Mesenchymal stem cell (in vitro differentiated cells and primary cell): ENCODE measurements around the gene LRRC39.

ENCODE experiments used
- DNase-seq: peaks from one replicate; pipeline ENCODE4 v3.0.0-alpha.2; 2013
- H2AFZ ChIP-seq: one replicate; pipeline ENCODE4 v1.6.1; 2013; ENCODE audit warnings: low read depth, mild to moderate bottlenecking, control low read depth, inconsistent platforms, low read length, moderate library complexity
- H2AK5ac ChIP-seq: 2 replicates; pipeline ENCODE4 v1.6.1; 2013; ENCODE audit warnings: low read length, moderate library complexity, mild to moderate bottlenecking, inconsistent platforms; ENCODE audit not compliant: severe bottlenecking
- H2BK120ac ChIP-seq: one replicate; pipeline ENCODE4 v1.6.1; 2013; ENCODE audit warnings: low read depth, mild to moderate bottlenecking, inconsistent platforms, low read length, moderate library complexity
- H2BK12ac ChIP-seq, 2 experiments: one replicate each; pipeline ENCODE4 v1.6.1; 2013; ENCODE audit warnings: inconsistent platforms in 2 of 2, low read length in 2 of 2, mild to moderate bottlenecking in 2 of 2, moderate library complexity in 2 of 2, control low read depth in 1 of 2
- H2BK15ac ChIP-seq: one replicate; pipeline ENCODE4 v1.6.1; 2013; ENCODE audit warnings: mild to moderate bottlenecking, low read depth, inconsistent platforms; ENCODE audit not compliant: poor library complexity, severe bottlenecking
- H2BK5ac ChIP-seq: 2 replicates; pipeline ENCODE4 v1.6.1; 2013; ENCODE audit warnings: low read depth, mild to moderate bottlenecking, low read length, control low read depth, inconsistent platforms; ENCODE audit not compliant: poor library complexity, severe bottlenecking
- H3K14ac ChIP-seq, 2 experiments: one replicate each; pipeline ENCODE4 v1.6.1; 2013; ENCODE audit warnings: inconsistent platforms in 2 of 2, low read length in 2 of 2, control low read depth in 1 of 2, mild to moderate bottlenecking in 1 of 2, moderate library complexity in 1 of 2
- H3K18ac ChIP-seq, 2 experiments: one replicate each; pipeline ENCODE4 v1.6.1; 2013; ENCODE audit warnings: inconsistent platforms in 2 of 2, low read length in 2 of 2, control low read depth in 1 of 2, low read depth in 1 of 2, mild to moderate bottlenecking in 1 of 2
- H3K23ac ChIP-seq, 2 experiments: one replicate each; pipeline ENCODE4 v1.6.1; 2013; ENCODE audit warnings: inconsistent platforms in 2 of 2, low read length in 2 of 2, mild to moderate bottlenecking in 2 of 2, moderate library complexity in 2 of 2, control low read depth in 1 of 2
- H3K27ac ChIP-seq: 2 replicates; pipeline ENCODE4 v1.5.1; 2013; ENCODE audit warnings: mild to moderate bottlenecking, moderate library complexity, low read length, control low read depth, inconsistent platforms; ENCODE audit not compliant: poor library complexity, severe bottlenecking
- H3K27me3 ChIP-seq, 2 experiments: 2 replicates each; pipeline versions ENCODE4 v1.6.1 to v1.7.0; 2013; ENCODE audit warnings: low read length in 2 of 2, mild to moderate bottlenecking in 2 of 2, moderate library complexity in 2 of 2, control low read depth in 1 of 2, inconsistent platforms in 1 of 2; ENCODE audit not compliant: control insufficient read depth in 1 of 2, insufficient read depth in 1 of 2
- H3K36me3 ChIP-seq, 2 experiments: 2 replicates each; pipeline versions ENCODE4 v1.6.1 to v1.7.0; 2013; ENCODE audit warnings: low read length in 2 of 2, control low read depth in 1 of 2, inconsistent platforms in 1 of 2, low read depth in 1 of 2, mild to moderate bottlenecking in 1 of 2; ENCODE audit not compliant: insufficient read depth in 2 of 2, control insufficient read depth in 1 of 2
- H3K4ac ChIP-seq, 2 experiments: one replicate each; pipeline ENCODE4 v1.6.1; 2013; ENCODE audit warnings: inconsistent platforms in 2 of 2, low read length in 2 of 2, mild to moderate bottlenecking in 2 of 2, moderate library complexity in 2 of 2, control low read depth in 1 of 2, low read depth in 1 of 2
- H3K4me1 ChIP-seq: 2 replicates; pipeline ENCODE4 v1.6.1; 2013; ENCODE audit warnings: low read depth, low read length, control low read depth; ENCODE audit not compliant: control insufficient read depth, insufficient read depth
- H3K4me2 ChIP-seq: 2 replicates; pipeline ENCODE4 v1.6.1; 2013; ENCODE audit warnings: low read length, mild to moderate bottlenecking, inconsistent platforms; ENCODE audit not compliant: poor library complexity, severe bottlenecking
- H3K4me3 ChIP-seq, 2 experiments: 2 replicates each; pipeline versions ENCODE4 v1.5.1 to v1.7.0; 2013; ENCODE audit warnings: low read length in 2 of 2, mild to moderate bottlenecking in 2 of 2, control low read depth in 1 of 2, low read depth in 1 of 2; ENCODE audit not compliant: insufficient read depth in 1 of 2
- H3K79me1 ChIP-seq: replicated peaks from 2 replicates; pipeline ENCODE4 v1.6.1; 2013; ENCODE audit warnings: mild to moderate bottlenecking, control low read depth, low read length, inconsistent platforms; ENCODE audit not compliant: poor library complexity, severe bottlenecking
- H3K9ac ChIP-seq: 2 replicates; pipeline ENCODE4 v1.7.0; 2013; ENCODE audit warnings: mild to moderate bottlenecking, low read length, moderate library complexity
- H3K9me3 ChIP-seq: 2 replicates; pipeline ENCODE4 v1.7.0; 2013; ENCODE audit warnings: mild to moderate bottlenecking, low read length; ENCODE audit not compliant: control insufficient read depth
- H4K8ac ChIP-seq: one replicate; pipeline ENCODE4 v1.6.1; 2013; ENCODE audit warnings: inconsistent platforms, mild to moderate bottlenecking, low read length, moderate library complexity
- H4K91ac ChIP-seq: one replicate; pipeline ENCODE4 v1.6.1; 2013; ENCODE audit warnings: mild to moderate bottlenecking, low read length, inconsistent platforms
- WGBS: methylation state at CpG from one replicate; pipeline ENCODE4 v1.1.7; 2013; ENCODE audit warnings: mixed read lengths; 5-methylcytosine and 5-hydroxymethylcytosine counted together

LRRC39 gene

DNA sequence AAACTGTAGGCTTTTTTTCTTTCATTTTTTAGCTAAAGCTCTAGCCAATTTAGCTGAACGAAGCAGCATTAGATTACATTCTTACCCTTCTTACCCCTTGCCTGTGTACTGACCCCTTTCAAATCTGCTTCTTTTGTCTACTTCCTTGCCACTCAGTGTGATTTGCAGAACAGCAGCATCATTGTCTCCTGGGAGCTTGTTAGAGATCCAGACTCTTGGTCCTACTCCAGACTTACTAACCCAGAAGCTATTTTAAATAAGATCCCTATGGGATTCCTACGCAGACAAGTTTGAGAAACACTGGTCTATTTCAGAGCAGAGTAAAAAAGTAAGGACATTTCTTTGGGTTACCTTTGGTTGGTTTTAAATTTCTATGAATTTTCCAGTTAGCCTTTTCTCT, 13.8 kb downstream of the LRRC39 start:
- Histone ChIP-seq H3K14ac (no peak overlapping the region), H3K4me2 (no peak overlapping the region), H2BK15ac (no peak overlapping the region), H2BK5ac (no peak overlapping the region), H3K4me3 (no peak overlapping the region), H3K4me1 (peaks cover 2% of the 10 kb centered on the region), H4K91ac (no peak overlapping the region), H3K18ac (no peak overlapping the region), H3K9me3 (no peaks in the 10 kb centered on the region), H2AFZ (no peak overlapping the region), H3K79me1 (no peaks in the 10 kb centered on the region), H3K4ac (no peak overlapping the region), H3K23ac (no peak overlapping the region), H2AK5ac (no peak overlapping the region), H3K9ac (peak overlapping the region; percentile 53), H3K36me3 (no peaks in the 10 kb centered on the region), H2BK120ac (no peak overlapping the region), H2BK12ac (no peak overlapping the region), H3K27ac (no peak overlapping the region), H4K8ac (no peak overlapping the region), H3K27me3 (no peaks in the 10 kb centered on the region)
- DNase-seq, result peak; percentile 6
- WGBS, result 56% methylated on average over 2 of the region's 2 CpGs

DNA sequence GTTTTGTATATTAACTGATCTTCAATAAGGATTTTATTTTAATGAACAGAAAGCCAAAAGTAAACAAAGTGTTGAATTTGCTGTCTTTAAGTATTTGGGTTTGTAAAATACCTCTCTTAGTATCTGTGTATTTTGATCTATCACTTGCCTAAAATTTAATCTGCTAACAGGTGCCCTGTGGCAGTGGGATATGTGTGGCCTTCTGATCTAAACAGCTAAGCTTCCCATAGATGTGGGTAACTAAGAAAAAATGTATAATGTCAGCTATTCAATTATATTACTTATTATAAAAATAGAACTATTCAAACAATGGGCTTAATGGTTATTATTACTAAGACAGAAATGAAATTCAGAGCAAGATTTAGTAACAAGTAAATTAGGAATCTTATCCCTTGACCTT, 15.2 kb downstream of the LRRC39 start:
- H2BK15ac ChIP-seq, result no peak overlapping the region
- no peak overlapping the region for H3K9ac ChIP-seq
- no peak overlapping the region for H3K4me3 ChIP-seq
- H2AK5ac ChIP-seq, result no peak overlapping the region
- H3K27ac ChIP-seq, result no peak overlapping the region
- H2AFZ ChIP-seq, result no peak overlapping the region
- no peak overlapping the region for H4K8ac ChIP-seq
- no peak overlapping the region for H2BK120ac ChIP-seq
- no peaks in the 10 kb centered on the region for H3K27me3 ChIP-seq
- H2BK5ac ChIP-seq, result no peak overlapping the region
- H3K9me3 ChIP-seq, result no peaks in the 10 kb centered on the region
- H3K4me2 ChIP-seq, result no peak overlapping the region
- H3K23ac ChIP-seq, result no peak overlapping the region
- no peak for DNase-seq
- no peak overlapping the region for H3K4ac ChIP-seq
- no peaks in the 10 kb centered on the region for H3K36me3 ChIP-seq
- no peak overlapping the region for H3K18ac ChIP-seq
- no peak overlapping the region for H2BK12ac ChIP-seq
- no peak overlapping the region for H4K91ac ChIP-seq
- no peak overlapping the region for H3K14ac ChIP-seq
- no peaks in the 10 kb centered on the region for H3K79me1 ChIP-seq
- H3K4me1 ChIP-seq, result peaks cover 2% of the 10 kb centered on the region

DNA sequence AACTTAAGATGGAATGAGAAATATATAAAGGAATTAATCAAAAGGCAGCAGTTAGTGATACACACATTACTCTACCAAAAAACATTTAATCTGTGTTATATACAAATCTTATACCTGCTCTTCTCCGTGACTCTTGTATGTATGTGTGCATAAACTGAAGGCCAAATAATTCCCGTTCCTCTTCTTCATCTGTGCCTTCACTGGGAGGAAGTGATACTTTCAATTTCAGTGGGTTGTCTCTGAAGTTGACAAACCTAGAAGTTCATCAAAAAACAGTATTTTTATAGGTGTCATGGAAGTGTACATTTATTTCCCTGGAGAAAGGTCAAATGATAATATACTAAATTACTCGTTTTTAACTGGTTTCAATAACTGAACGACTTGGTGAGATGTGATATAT, 25.8 kb downstream of the LRRC39 start:
- H2BK120ac ChIP-seq, result no peak overlapping the region

DNA sequence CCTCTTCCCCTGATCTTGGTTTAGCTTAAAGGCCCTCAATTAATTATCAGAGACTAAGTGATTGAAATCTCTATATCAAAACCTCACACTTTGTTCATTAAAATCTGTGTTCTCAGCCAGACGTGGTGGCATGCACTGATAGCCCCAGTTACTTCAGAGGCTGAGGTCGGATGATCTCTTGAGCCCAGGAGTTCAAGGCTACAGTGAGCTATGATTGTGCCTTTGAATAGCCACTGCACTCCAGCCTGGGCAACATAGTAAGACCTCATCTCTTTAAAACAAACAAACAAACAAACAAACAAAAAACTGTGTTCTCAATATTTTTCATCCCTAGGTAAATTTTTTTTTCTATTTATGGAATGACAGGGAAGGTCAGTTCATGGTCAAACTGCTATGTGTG, 26.4 kb downstream of the LRRC39 start:
- 46% methylated on average over 2 of the region's 2 CpGs for WGBS
- Histone ChIP-seq H3K36me3 (peaks cover 0 to 39% of the 10 kb centered on the region in 2 experiments), H3K79me1 (no peaks in the 10 kb centered on the region), H3K27ac (no peak overlapping the region), H3K18ac (no peak overlapping the region), H2BK15ac (no peak overlapping the region), H3K9ac (no peak overlapping the region), H3K23ac (no peak overlapping the region), H4K8ac (no peak overlapping the region), H3K4ac (no peak overlapping the region), H3K27me3 (no peaks in the 10 kb centered on the region), H2AFZ (no peak overlapping the region), H4K91ac (no peak overlapping the region), H3K9me3 (no peaks in the 10 kb centered on the region), H2AK5ac (no peak overlapping the region), H2BK5ac (no peak overlapping the region), H3K4me2 (no peak overlapping the region), H2BK120ac (no peak overlapping the region), H3K4me1 (no peaks in the 10 kb centered on the region), H2BK12ac (no peak overlapping the region), H3K4me3 (no peak overlapping the region), H3K14ac (no peak overlapping the region)
- DNase-seq, result no peak

More for the DNA sequence above, 25.8 kb downstream of the LRRC39 start:
- no peak overlapping the region for H2AFZ ChIP-seq
- no peak overlapping the region for H2AK5ac ChIP-seq
- no peak overlapping the region for H3K27ac ChIP-seq
- no peaks in the 10 kb centered on the region for H3K9me3 ChIP-seq
- no peak overlapping the region for H3K4me2 ChIP-seq
- H2BK15ac ChIP-seq, result no peak overlapping the region
- H4K8ac ChIP-seq, result no peak overlapping the region
- H3K4me1 ChIP-seq, result no peaks in the 10 kb centered on the region
- no peak overlapping the region for H3K14ac ChIP-seq
- no peak overlapping the region for H4K91ac ChIP-seq
- no peaks in the 10 kb centered on the region for H3K79me1 ChIP-seq
- H3K4ac ChIP-seq, result no peak overlapping the region
- WGBS, result 95% methylated on average over 2 of the region's 4 CpGs
- H3K23ac ChIP-seq, result no peak overlapping the region
- H2BK5ac ChIP-seq, result no peak overlapping the region
- H3K27me3 ChIP-seq, result no peaks in the 10 kb centered on the region
- no peak overlapping the region for H3K4me3 ChIP-seq
- no peak overlapping the region for H2BK12ac ChIP-seq
- H3K18ac ChIP-seq, result no peak overlapping the region
- H3K36me3 ChIP-seq, result peaks cover 0 to 33% of the 10 kb centered on the region in 2 experiments
- no peak overlapping the region for H3K9ac ChIP-seq
- DNase-seq, result no peak
